Renal cortex interstitium (tissue), 11 donors: ENCODE measurements around the gene CYREN. TPM values are rescaled to one million over a fixed set of nuclear protein-coding genes. Genes with fewer than 3 reads are reported as not detected.

Experiments used
- DNase-seq, 11 donors: peaks; one replicate each; pipeline ENCODE4 v3.0.0-alpha.2; 2013; ENCODE audit warnings: low read depth in 9 of 11, low spot score in 4 of 11; ENCODE audit errors: extremely low read depth in 1 of 11
- polyA plus RNA-seq, 3 donors: library from polyadenylated mRNA; unstranded; fragments of 120-200 nt; gene quantifications; one replicate each; pipeline ENCODE4 v1.2.1, GENCODE V29; 2013; ENCODE audit not compliant: insufficient read length in 3 of 3

The CYREN gene
- polyA plus RNA-seq, 3 donors: 70.3 to 76.4 (median 70.6) TPM

DNA sequence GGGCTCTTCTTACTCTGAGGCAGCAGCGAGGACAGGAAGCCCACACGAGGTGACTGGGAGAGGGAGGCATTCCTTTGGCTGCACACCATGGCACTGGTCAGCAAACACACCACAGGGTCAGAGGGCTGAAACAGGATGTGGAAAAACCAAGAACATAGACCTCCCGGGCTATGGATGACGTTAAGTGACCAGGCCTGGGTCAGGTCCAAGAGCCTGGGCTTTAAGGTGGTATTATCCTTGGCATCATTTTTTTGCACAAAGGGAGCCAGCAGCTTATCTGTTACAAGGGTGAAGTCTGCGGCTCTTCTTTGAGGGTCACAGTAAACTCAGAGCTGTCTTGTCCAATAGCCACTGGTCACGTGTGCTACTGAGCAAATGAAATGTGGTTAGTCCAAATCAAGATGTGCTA lies 33.8 kb upstream of the CYREN start:
- no peak for DNase-seq

DNA sequence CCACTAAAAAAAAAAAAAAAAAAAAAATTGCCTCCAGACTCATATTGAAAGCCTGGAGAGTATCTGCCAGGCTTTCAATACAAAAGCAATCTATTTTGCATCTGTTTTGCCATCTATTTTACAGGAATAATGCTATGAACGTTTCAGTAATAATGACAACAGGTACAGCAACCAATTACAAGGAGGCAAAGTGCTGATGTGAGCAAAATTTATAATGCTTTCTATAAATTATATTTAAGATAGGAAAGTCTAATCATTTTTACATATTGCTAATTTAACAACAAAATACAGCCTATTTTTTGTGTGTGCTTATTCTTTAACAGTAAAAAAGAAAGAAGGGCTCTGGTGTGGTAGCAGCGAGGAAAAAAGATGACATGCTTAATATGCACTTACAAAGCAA lies 30.8 kb upstream of the CYREN start:
- DNase-seq: no peak

DNA sequence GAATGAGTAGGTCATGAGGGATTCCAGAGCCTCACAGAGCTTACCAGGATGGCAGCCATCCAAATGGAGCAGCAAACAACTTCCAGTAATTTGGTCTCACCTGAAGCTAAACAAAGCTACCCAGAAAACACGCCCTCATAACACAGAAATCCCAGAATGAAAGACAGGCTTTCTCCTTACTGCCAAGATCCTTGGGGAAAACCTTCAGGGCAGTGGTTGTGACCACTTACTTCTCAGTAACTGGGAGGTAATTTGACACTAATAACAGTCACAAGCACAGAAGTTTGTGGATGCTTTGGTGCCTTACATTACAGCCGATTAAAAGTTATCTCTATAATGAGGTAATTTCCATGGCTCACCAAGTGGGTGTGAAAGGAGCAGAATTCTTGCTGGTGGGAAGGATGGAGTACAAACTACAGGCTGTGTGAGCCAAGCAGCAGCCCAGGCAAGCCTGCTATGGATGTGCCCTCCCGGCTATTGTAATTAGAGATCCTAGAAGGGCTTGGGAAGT lies 30.4 kb upstream of the CYREN start:
- DNase-seq: no peak

DNA sequence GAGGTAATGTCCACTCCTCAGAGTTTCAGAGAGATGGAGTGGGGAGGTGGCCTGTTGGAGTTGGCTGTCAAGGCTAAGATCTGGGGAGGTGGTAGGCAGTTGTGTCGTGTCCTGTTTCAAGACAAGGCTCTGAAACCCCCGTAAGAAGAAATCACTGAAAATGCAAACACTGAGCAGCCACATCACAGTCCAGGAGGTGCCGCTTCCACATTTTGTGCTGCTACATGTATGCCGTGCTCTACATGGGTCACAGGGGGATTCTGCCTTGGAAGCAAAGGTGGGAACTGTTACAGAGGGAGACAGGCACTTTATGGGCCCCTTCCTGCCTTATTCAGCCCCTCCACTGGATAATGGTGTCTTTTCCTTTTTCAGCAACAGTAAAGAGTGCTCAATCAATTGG lies 28.9 kb upstream of the CYREN start:
- DNase-seq: no peak

DNA sequence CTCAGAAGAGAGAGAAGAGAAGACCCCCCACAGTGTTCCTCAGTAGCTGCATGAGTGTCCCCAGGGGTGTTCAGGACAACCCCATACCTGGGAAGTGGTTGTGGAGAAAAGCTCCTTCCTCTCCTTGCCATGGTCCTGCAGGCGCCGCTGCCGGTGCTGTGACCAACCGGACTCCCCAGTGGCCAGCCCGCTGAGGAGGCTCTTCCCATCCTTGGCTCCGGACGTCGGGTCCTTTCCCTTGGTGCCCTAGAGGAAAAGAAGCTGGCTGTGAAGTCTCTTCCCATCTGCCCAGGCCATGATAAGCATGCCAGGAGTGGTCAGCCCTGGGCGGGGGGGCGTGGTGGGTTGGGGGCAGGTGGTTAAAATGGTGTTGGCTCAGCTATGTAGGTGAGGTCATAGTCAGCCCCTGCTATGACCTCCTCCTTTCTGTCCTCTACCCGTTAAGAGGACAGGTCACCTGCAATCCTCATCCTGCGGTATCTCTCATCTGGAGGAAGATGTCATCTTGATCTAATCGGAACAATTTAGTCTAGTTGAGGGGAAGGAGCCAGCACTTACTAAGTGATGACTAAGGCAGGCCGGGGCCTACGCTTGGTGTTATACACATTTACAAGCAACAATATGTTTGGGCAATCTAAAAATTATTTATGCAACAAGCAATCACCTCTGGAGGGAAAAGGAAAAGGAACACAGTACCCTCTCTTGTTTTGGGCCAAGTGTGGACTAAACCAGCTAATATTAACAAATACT lies 27.6 kb upstream of the CYREN start:
- DNase-seq: no peak

DNA sequence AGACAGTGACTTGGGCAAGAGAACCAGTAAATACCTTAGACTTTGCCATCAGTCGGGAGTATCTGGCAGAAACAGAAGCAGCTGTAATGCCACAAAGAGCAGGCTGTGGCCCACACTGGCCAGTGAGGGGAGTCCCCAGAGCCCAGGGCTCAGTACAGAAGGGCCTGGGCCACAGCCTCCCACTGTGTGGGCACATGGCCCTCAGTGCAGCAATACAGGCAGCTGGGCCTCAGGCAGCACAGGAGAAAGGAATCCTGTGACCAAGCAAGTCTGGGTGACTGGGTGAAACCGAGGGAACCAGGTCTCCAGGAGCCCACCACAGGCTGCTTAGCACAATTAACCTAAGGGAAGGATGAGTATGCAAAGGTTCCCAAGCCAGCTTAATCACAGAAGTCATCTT lies 26.8 kb upstream of the CYREN start:
- DNase-seq: no peak

DNA sequence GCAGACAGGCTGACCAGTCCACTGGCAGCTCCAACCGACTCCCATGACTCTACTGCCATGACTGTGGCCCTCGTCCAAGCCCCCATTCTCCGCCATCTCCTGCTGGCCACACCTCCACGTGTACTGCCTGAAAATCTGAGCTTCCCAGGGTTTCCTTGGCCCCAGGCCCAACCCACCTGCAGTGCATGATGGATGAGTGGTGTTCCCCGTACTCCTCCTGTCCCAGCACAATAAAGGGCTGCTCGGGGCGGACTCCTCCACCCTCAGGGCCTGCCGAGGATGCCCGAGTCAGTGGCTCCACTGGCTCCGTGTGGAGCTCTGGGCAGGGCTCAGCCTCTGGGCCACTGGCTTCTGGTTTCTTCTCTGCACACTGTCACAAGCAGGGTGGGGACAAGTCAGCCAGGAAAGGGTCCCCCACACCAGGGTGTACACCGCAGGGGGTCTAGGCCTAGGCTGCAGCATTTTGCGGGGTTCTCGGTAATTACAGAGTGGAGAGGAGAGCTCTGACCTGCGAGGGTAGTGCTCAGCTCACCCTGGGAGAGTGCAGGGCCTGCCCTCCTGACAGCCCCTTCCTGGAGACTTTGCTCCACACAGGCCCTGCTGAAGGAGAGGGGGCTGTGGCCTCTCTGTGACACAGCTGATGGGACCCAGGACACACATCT lies 25.6 kb upstream of the CYREN start:
- DNase-seq: no peak

DNA sequence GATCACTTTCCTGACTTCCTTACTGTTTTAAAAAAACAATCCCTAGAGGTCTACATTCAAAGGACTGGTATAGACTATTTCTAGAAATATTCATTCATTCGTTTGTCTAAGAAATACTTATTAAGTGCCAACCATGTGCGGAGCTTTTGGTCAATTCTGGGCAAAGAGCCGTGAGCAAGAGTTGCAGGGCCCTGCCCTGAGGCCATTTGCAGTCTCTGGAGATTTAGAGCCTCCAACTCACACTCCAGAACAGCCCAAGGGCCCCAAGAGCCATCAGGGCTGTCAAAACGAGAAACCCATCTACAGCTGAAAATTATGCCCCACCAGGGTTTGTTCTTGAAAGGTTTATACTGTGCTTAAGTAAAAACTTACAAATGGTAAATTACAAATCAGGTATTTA lies 24.6 kb upstream of the CYREN start:
- DNase-seq: no peak

DNA sequence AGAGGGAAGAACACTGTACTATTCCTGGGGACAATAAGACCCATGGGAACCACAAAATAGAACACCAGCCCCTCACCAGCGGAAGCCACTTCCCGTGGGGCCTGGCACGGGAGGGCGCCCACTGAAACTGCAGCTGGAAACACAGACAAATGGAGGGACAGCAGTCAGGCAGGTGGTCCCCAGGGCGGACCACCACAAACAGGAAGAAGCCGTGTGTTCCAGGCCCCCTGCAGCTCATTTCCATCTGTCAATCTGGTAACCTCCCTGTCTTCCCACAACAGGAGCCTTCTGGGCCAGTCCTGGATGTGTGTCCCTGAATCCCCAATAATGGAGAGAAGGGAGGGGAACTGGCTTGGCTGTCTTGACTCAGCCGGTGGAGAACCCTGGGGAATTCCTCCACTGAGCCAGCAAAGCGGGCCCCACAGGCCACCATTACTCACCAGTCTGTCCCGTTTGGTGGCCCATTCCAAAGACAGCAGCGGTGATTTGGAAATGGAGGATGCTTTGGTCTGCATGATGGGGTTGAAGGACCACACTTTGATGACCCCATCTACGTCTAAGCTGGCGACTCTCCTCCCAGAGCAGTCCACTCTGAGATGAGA lies 24.1 kb upstream of the CYREN start:
- no peak for DNase-seq

DNA sequence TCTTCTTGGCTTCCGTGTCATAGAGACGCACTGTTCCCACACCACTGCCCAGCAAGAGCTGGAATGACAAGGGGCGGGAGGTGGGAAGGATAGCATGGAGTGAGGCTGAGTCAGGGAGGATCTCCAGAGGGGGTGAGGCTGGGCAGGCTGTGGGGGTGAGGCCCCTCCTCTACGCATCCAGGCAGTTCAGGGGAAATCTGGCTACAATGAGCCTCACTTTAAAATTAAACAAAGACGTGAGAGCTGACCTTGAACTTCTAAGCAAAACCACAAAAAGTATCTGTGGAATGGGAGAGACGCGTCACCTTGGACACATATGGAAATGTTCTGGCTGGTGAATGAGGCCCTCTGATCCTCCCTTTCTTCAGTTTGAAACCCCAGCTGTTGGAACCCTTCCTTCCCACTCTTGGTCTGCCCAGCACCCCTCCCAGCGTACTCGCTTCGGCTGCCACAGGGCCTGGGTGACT lies 23.1 kb upstream of the CYREN start:
- DNase-seq: no peak

DNA sequence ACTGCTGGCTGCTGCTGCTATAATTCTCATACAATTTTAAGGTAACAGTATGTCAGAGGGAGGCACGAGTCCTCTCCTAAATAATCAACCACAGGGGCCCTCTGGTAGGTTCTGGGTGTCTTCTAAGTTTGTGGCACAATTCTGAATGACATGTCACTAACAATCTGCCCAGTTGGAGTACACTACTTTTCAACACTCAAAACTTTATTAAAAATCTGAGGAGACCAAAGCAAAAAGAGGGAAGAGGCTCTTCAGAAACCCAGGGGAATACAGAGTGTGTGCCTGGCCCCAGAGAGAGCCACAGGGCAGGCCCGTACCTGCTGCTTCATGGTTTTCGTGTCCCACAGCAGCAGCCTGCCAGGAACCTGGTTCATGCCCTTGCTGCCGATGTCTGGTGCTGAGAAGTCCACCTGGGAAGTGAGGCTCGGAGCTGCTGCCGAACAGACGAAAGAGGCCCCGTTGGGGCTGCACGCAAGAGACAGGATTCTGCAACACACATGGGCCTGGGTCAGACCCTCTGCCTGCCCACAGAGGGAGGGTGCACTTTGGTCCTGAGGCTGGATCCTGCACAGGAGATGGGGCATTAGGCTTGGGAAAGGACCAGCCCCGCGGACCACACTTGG lies 22.5 kb upstream of the CYREN start:
- DNase-seq: no peak

DNA sequence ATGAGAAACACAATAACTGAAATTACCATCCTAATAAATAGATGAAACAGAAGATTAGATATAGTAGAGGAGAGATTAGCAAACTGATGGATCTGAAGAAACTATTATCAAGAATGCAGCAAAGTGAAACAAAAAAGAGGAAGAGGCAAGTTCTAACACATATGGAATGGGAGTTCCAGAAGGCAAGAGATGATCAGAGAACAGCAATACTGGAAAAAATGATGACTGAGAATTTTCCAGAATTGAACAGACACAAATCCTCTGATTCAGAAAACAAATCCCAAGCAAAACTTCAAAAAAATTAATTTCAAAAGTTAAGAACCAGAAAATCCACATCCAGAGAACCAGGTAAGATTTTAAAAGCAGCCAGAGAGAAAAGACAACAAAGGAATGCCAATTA lies 20.2 kb upstream of the CYREN start:
- DNase-seq: no peak

DNA sequence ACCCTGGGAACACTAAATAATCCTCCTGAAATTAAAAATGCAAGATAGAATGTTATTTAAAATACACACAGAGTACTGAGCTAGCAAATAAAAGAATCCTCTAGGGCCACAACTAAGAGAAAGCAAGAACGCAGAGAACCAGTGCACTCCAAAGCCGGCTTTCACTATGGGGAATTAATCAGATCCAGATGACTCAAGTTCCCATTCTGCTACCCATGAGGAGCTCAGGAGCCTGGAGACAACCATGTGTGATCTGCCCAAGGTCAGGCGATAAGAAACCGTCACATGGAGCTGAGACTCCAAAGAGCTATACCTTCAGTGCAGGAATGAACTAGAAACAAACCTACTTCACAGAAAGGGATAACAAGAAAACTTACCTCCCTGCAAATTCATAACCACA lies 19.5 kb upstream of the CYREN start:
- DNase-seq: no peak

DNA sequence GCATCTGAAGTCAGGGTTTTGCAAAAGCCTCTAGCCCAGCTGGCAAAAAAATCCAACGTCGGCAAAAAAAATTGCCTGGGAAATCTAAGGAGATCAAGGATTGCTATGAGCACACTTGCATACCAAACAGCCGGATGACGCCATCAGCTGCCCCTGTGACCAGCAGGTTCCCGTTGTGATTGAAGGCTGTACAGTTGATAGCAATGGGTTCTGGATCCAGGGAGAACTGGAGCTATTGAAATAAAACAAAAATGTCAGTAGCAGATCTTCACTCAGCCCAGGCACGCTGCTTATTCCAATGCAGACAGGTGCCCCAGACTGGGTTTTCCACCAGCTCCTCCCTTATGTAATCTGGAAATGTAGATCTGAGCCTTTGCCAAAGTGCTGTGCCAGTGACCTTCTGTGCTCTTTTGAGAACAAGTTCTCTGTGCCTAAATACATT lies 18.7 kb upstream of the CYREN start:
- DNase-seq: no peak

DNA sequence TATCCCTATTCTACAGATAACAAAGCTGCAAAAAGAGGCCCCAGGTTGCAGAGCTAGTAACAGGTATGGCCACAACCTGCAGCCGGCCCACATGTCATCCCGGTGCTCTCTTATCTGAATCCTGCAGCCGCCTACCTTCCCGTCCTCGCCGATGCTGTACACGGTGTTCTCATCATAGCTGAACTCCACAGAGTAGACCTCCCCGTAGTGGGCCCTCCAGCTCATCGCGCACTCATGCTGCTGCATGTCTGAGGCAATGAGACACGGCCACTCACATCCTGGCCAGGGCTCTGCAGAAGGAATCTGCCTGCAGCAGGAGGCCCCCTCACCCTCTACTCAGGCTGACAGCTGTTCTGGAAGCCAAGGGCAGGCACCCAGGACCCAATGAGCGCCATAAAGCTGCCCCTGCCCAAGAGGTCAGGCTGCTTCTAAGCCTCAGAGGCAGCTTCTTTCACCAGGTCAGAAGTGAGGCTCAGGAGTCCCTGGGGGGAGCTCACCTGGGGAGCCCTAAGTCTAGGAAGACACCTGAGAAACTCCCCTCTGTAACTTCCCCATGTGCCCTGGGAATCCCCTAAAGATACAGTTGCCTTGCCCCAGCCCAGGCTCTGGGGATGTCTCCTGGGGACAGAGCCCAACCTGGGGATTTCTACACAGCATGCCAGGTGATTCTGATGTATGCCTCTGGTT lies 17.9 kb upstream of the CYREN start:
- DNase-seq: no peak

DNA sequence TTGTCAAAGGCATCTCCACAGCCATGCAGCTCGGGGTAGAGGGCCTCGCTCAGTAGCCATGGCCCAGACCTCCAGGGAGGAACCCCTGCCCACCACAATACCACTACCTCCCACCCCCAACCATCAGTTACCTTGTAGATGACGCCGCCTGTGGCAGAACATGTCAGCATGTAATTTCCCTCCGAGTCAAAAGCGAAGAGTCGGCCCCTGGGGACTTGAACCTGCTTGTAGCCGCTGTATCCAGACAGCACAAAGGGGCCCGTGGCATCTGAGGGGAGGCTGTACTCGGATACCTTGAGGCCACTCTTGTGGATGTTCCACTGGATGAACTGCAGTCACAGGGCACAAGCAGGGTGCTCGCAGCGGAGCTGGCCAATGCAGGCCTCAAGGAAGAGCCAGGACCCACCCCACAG lies 16.3 kb upstream of the CYREN start:
- DNase-seq: no peak

DNA sequence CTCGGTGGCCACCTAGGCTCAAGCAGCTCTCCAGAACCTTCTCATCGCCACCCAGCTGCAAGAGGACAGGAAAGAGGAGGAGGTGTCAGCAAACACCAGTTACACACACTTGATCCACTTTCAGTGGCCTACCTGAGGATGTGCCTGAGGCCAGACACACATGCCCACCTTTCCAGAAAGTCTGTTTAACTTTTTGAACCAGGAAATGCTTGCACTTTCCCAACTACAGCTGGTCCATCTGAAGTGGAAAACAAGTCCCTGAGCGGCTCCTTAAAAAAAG lies 15.7 kb upstream of the CYREN start:
- DNase-seq: no peak

DNA sequence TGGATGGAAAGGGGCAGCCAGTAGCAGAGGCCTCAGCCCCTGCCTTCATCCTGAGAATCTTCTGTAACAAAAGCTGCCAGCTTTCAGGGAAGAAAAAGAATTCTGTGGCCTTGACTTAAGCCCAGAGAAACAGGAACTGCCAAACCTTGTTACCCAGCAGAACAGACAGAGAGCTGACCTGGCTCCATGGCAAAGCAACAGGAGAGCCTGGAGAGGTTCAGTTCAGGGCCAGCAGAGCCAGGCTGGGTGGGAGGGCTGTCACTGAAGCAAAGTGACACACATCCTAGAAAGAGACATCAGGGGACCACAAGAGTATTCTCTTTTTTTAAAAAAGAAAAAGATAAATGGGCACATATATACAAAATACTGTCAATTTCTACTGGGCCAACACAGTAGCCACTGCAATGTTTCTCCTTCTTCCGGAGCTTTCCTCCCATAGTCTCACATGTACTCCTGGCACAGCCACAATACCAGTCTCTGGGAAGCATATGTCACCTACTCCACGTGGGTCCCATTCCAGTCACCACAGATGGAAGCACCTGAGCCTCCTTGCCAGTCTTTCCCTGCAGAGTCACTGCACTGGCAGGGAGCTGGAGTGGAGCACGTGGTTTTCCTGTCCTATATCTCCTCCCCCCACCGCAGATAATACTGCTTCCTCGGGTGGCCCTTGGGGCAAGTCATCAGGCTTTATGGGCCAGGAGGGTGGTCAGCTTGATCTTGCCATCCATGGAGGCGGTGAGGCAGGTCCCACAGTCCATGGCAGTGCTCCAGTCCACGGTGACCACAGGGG lies 15.2 kb upstream of the CYREN start:
- DNase-seq: no peak
